ENCODE data around the gene MCCC2. TPM values are rescaled to one million over a fixed set of nuclear protein-coding genes. Genes with fewer than 3 reads are reported as not detected.
A peak's percentile ranks its signal among the peaks of the same experiment; 100 is the strongest.

Gene MCCC2
- total RNA-seq, 3 donors from 2014 or later = 48.6 to 143 (median 56.4) TPM

GRCh38 chr5:71651579-71651978 lies 64.4 kb downstream of the MCCC2 start:
- no peak for DNase-seq (ENCODE audit: low spot score in 2 of 2)
- H3K27ac ChIP-seq = peak overlapping the region in 1 of 2 donors; percentile 3
- intact Hi-C loops (cut with DNase I; ENCODE audit: low total_unique reads) = no loop called here
- H3K9me3 ChIP-seq = no peaks in the 10 kb centered on the region
- no peak for TF ChIP-seq POLR2AphosphoS5 (IDR thresholded peaks at IDR 0.05)
- no peak for TF ChIP-seq CTCF (IDR thresholded peaks at IDR 0.05)
- no peak for TF ChIP-seq POLR2A (IDR thresholded peaks at IDR 0.05)
- H3K27me3 ChIP-seq = no peaks in the 10 kb centered on the region
- no peaks in the 10 kb centered on the region for H3K4me1 ChIP-seq
- H3K4me3 ChIP-seq = no peak overlapping the region
- no peaks in the 10 kb centered on the region for H3K36me3 ChIP-seq

GRCh38 chr5:71652349-71652748 lies 65.2 kb downstream of the MCCC2 start:
- Histone ChIP-seq H3K4me3 (no peak overlapping the region), H3K9me3 (no peaks in the 10 kb centered on the region), H3K36me3 (no peaks in the 10 kb centered on the region), H3K27ac (peak overlapping the region in 1 of 2 donors; percentile 71), H3K4me1 (no peaks in the 10 kb centered on the region), H3K27me3 (no peaks in the 10 kb centered on the region)
- TF ChIP-seq POLR2A (IDR thresholded peaks at IDR 0.05) (no peak), POLR2AphosphoS5 (IDR thresholded peaks at IDR 0.05) (no peak), CTCF (IDR thresholded peaks at IDR 0.05) (no peak)
- no peak for DNase-seq (ENCODE audit: low spot score in 2 of 2)
- intact Hi-C loops (cut with DNase I; ENCODE audit: low total_unique reads) = no loop called here

GRCh38 chr5:71652803-71653543 lies 65.8 kb downstream of the MCCC2 start:
- no peaks in the 10 kb centered on the region for H3K4me1 ChIP-seq
- H3K27ac ChIP-seq = peak overlapping the region in 1 of 2 donors; percentile 71
- intact Hi-C loops (cut with DNase I; ENCODE audit: low total_unique reads) = no loop called here
- H3K27me3 ChIP-seq = no peaks in the 10 kb centered on the region
- no peak overlapping the region for H3K4me3 ChIP-seq
- no peaks in the 10 kb centered on the region for H3K9me3 ChIP-seq
- TF ChIP-seq CTCF (IDR thresholded peaks at IDR 0.05) = no peak
- TF ChIP-seq POLR2AphosphoS5 (IDR thresholded peaks at IDR 0.05) = peak in 1 of 3 donors; percentile 27
- TF ChIP-seq POLR2A (IDR thresholded peaks at IDR 0.05) = no peak
- no peaks in the 10 kb centered on the region for H3K36me3 ChIP-seq
- peak in 1 of 2 donors; percentile 60 for DNase-seq (ENCODE audit: low spot score in 2 of 2)

GRCh38 chr5:71658916-71659662 lies 71.9 kb downstream of the MCCC2 start:
- Histone ChIP-seq H3K4me3 (no peak overlapping the region), H3K27ac (no peak overlapping the region), H3K4me1 (no peaks in the 10 kb centered on the region), H3K36me3 (no peaks in the 10 kb centered on the region), H3K9me3 (no peaks in the 10 kb centered on the region), H3K27me3 (no peaks in the 10 kb centered on the region)
- no peak for TF ChIP-seq POLR2AphosphoS5 (IDR thresholded peaks at IDR 0.05)
- no peak for TF ChIP-seq CTCF (IDR thresholded peaks at IDR 0.05)
- no peak for TF ChIP-seq POLR2A (IDR thresholded peaks at IDR 0.05)
- DNase-seq (ENCODE audit: low spot score in 2 of 2) = no peak
- intact Hi-C loops (cut with DNase I; ENCODE audit: low total_unique reads) = no loop called here

- Histone ChIP-seq H3K9me3 (no peaks in the 10 kb centered on the region), H3K4me3 (no peak overlapping the region), H3K27me3 (no peaks in the 10 kb centered on the region), H3K36me3 (no peaks in the 10 kb centered on the region), H3K27ac (no peak overlapping the region), H3K4me1 (no peaks in the 10 kb centered on the region)
- DNase-seq (ENCODE audit: low spot score in 2 of 2) = no peak
- intact Hi-C loops (cut with DNase I; ENCODE audit: low total_unique reads) = no loop called here
- TF ChIP-seq CTCF (IDR thresholded peaks at IDR 0.05) (no peak), POLR2AphosphoS5 (IDR thresholded peaks at IDR 0.05) (no peak)
These were observed 75.2 kb downstream of the MCCC2 start for GRCh38 chr5:71662381-71662780.

All from breast epithelium (tissue), 4 donors.